Stimulated activated naive B cell treated with anti-CD40 and anti-IgM and Interleukin-4, amounts not matched to agents 10 μg/mL and 1 μg/mL and 100 μg/mL, for 72 hours (primary cell): ENCODE results near the gene ST3GAL3.

Experiments
- ATAC-seq, 2 donors: fragments of 150-1000 bp; cut with Tn5 transposase; replicated peaks; 2 replicates each; pipeline ENCODE4 v1.10.0; 2021; ENCODE audit warnings: moderate library complexity in 1 of 2
- DNase-seq: peaks from one replicate; pipeline ENCODE4 v3.0.0; 2021
- H3K27ac Mint-ChIP-seq: one replicate; pipeline ENCODE4 v1.8.0; 2022; ENCODE audit warnings: mild to moderate bottlenecking, mixed read lengths
- H3K27me3 Mint-ChIP-seq, 2 donors: one replicate each; pipeline ENCODE4 v1.8.0; 2022; ENCODE audit warnings: mixed read lengths in 2 of 2
- H3K36me3 Mint-ChIP-seq, 2 donors: one replicate each; pipeline ENCODE4 v1.8.0; 2022; ENCODE audit warnings: mixed read lengths in 2 of 2, mild to moderate bottlenecking in 1 of 2
- H3K4me1 Mint-ChIP-seq, 2 donors: one replicate each; pipeline ENCODE4 v1.8.0; 2022; ENCODE audit warnings: mixed read lengths in 2 of 2, mild to moderate bottlenecking in 1 of 2
- H3K4me3 Mint-ChIP-seq, 2 donors: one replicate each; pipeline ENCODE4 v1.8.0; 2022; ENCODE audit warnings: mild to moderate bottlenecking in 2 of 2, mixed read lengths in 2 of 2, moderate library complexity in 1 of 2
- H3K9me3 Mint-ChIP-seq, 2 donors: one replicate each; pipeline ENCODE4 v1.8.0; 2022; ENCODE audit warnings: mixed read lengths in 2 of 2, mild to moderate bottlenecking in 1 of 2

ST3GAL3 gene

GRCh38 chr1:43707190-43708001, at the start of gene ST3GAL3:
TSS of gene ST3GAL3 (plus strand) at chr1:43707536. CDS start at chr1:43736263, 28,727 bp downstream.
- peaks cover 33 to 55% of the 10 kb centered on the region in 2 donors for H3K36me3 Mint-ChIP-seq
- H3K9me3 Mint-ChIP-seq = no peaks in the 10 kb centered on the region
- no peaks in the 10 kb centered on the region for H3K27me3 Mint-ChIP-seq
- ATAC-seq (peak; percentile 95 to 96), DNase-seq (peak; percentile 90)
- H3K4me1 Mint-ChIP-seq = peaks cover 27 to 30% of the 10 kb centered on the region in 2 donors
- H3K27ac Mint-ChIP-seq = peak within 1 kb of the TSS; percentile 93
- H3K4me3 Mint-ChIP-seq = peak within 1 kb of the TSS; percentile 91 to 92

- no peak for ATAC-seq
- H3K9me3 Mint-ChIP-seq = no peaks in the 10 kb centered on the region
- peaks cover 16 to 28% of the 10 kb centered on the region in 2 donors for H3K4me1 Mint-ChIP-seq
- peak overlapping the region; percentile 21 for H3K27ac Mint-ChIP-seq
- DNase-seq = no peak
- no peak overlapping the region for H3K4me3 Mint-ChIP-seq
- peaks cover 39 to 46% of the 10 kb centered on the region in 2 donors for H3K36me3 Mint-ChIP-seq
- H3K27me3 Mint-ChIP-seq = no peaks in the 10 kb centered on the region
These were observed 47.8 kb upstream of the ST3GAL3 start for GRCh38 chr1:43659212-43660166.

GRCh38 chr1:43660355-43660754, 47.0 kb upstream of the ST3GAL3 start:
- no peaks in the 10 kb centered on the region for H3K27me3 Mint-ChIP-seq
- peaks cover 43 to 49% of the 10 kb centered on the region in 2 donors for H3K36me3 Mint-ChIP-seq
- ATAC-seq (no peak), DNase-seq (no peak)
- H3K4me1 Mint-ChIP-seq = peaks cover 16 to 31% of the 10 kb centered on the region in 2 donors
- no peak overlapping the region for H3K27ac Mint-ChIP-seq
- H3K4me3 Mint-ChIP-seq = no peak overlapping the region
- H3K9me3 Mint-ChIP-seq = no peaks in the 10 kb centered on the region

GRCh38 chr1:43664369-43664768, 43.0 kb upstream of the ST3GAL3 start:
- Mint-ChIP-seq H3K27me3 (no peaks in the 10 kb centered on the region), H3K4me1 (peaks cover 13 to 20% of the 10 kb centered on the region in 2 donors), H3K4me3 (no peak overlapping the region), H3K36me3 (peaks cover 53 to 70% of the 10 kb centered on the region in 2 donors), H3K27ac (peak overlapping the region; percentile 76), H3K9me3 (no peaks in the 10 kb centered on the region)
- ATAC-seq (no peak), DNase-seq (no peak)

- Mint-ChIP-seq H3K4me1 (peaks cover 11 to 18% of the 10 kb centered on the region in 2 donors), H3K36me3 (peaks cover 56 to 71% of the 10 kb centered on the region in 2 donors), H3K9me3 (no peaks in the 10 kb centered on the region), H3K4me3 (no peak overlapping the region), H3K27ac (no peak overlapping the region), H3K27me3 (no peaks in the 10 kb centered on the region)
- ATAC-seq (no peak), DNase-seq (no peak)
These were observed 40.7 kb upstream of the ST3GAL3 start for GRCh38 chr1:43666608-43667007.

- Mint-ChIP-seq H3K27me3 (no peaks in the 10 kb centered on the region), H3K9me3 (no peaks in the 10 kb centered on the region), H3K4me3 (no peak overlapping the region), H3K4me1 (peaks cover 12 to 24% of the 10 kb centered on the region in 2 donors), H3K27ac (peak overlapping the region; percentile 72), H3K36me3 (peaks cover 61 to 73% of the 10 kb centered on the region in 2 donors)
- DNase-seq (no peak), ATAC-seq (no peak)
These were observed 38.4 kb upstream of the ST3GAL3 start for GRCh38 chr1:43668956-43669355.

- H3K4me3 Mint-ChIP-seq = no peak overlapping the region
- peaks cover 6 to 14% of the 10 kb centered on the region in 2 donors for H3K4me1 Mint-ChIP-seq
- no peak for ATAC-seq
- no peak for DNase-seq
- peaks cover 58 to 69% of the 10 kb centered on the region in 2 donors for H3K36me3 Mint-ChIP-seq
- no peak overlapping the region for H3K27ac Mint-ChIP-seq
- H3K27me3 Mint-ChIP-seq = no peaks in the 10 kb centered on the region
- no peaks in the 10 kb centered on the region for H3K9me3 Mint-ChIP-seq
These were observed 37.5 kb upstream of the ST3GAL3 start for GRCh38 chr1:43669878-43670277.

- no peak for DNase-seq
These were observed 36.1 kb upstream of the ST3GAL3 start for GRCh38 chr1:43671193-43671592.

GRCh38 chr1:43671626-43672330, 35.6 kb upstream of the ST3GAL3 start:
- Mint-ChIP-seq H3K36me3 (peaks cover 66% of the 10 kb centered on the region in 2 donors), H3K9me3 (no peaks in the 10 kb centered on the region), H3K4me1 (peaks cover 6 to 14% of the 10 kb centered on the region in 2 donors), H3K27ac (no peak overlapping the region), H3K27me3 (no peaks in the 10 kb centered on the region), H3K4me3 (no peak overlapping the region)
- ATAC-seq = no peak
- no peak for DNase-seq

More at GRCh38 chr1:43671193-43671592, 36.1 kb upstream of the ST3GAL3 start:
- Mint-ChIP-seq H3K27ac (no peak overlapping the region), H3K4me1 (peaks cover 6 to 13% of the 10 kb centered on the region in 2 donors), H3K9me3 (no peaks in the 10 kb centered on the region), H3K4me3 (no peak overlapping the region), H3K27me3 (no peaks in the 10 kb centered on the region), H3K36me3 (peaks cover 66 to 67% of the 10 kb centered on the region in 2 donors)
- no peak for ATAC-seq

GRCh38 chr1:43673261-43673660, 34.1 kb upstream of the ST3GAL3 start:
- H3K36me3 Mint-ChIP-seq = peaks cover 60 to 69% of the 10 kb centered on the region in 2 donors
- no peaks in the 10 kb centered on the region for H3K9me3 Mint-ChIP-seq
- H3K27me3 Mint-ChIP-seq = no peaks in the 10 kb centered on the region
- ATAC-seq (no peak), DNase-seq (no peak)
- no peak overlapping the region for H3K27ac Mint-ChIP-seq
- peaks cover 10 to 29% of the 10 kb centered on the region in 2 donors for H3K4me1 Mint-ChIP-seq
- H3K4me3 Mint-ChIP-seq = no peak overlapping the region

- DNase-seq = no peak
- Mint-ChIP-seq H3K9me3 (no peaks in the 10 kb centered on the region), H3K27me3 (no peaks in the 10 kb centered on the region), H3K27ac (no peak overlapping the region), H3K4me3 (no peak overlapping the region), H3K4me1 (peaks cover 10 to 25% of the 10 kb centered on the region in 2 donors), H3K36me3 (peaks cover 29 to 40% of the 10 kb centered on the region in 2 donors)
- peak; percentile 93 for ATAC-seq
These were observed 28.4 kb upstream of the ST3GAL3 start for GRCh38 chr1:43678940-43679339.

- ATAC-seq (no peak), DNase-seq (no peak)
- peaks cover 37 to 44% of the 10 kb centered on the region in 2 donors for H3K36me3 Mint-ChIP-seq
- H3K4me1 Mint-ChIP-seq = peaks cover 3 to 7% of the 10 kb centered on the region in 2 donors
- no peak overlapping the region for H3K4me3 Mint-ChIP-seq
- no peaks in the 10 kb centered on the region for H3K9me3 Mint-ChIP-seq
- H3K27me3 Mint-ChIP-seq = no peaks in the 10 kb centered on the region
- H3K27ac Mint-ChIP-seq = no peak overlapping the region
These were observed 23.8 kb upstream of the ST3GAL3 start for GRCh38 chr1:43683560-43683959.

- peaks cover 55 to 64% of the 10 kb centered on the region in 2 donors for H3K36me3 Mint-ChIP-seq
- no peak overlapping the region for H3K27ac Mint-ChIP-seq
- H3K27me3 Mint-ChIP-seq = no peaks in the 10 kb centered on the region
- H3K4me3 Mint-ChIP-seq = no peak overlapping the region
- ATAC-seq (no peak), DNase-seq (no peak)
- no peaks in the 10 kb centered on the region for H3K9me3 Mint-ChIP-seq
- H3K4me1 Mint-ChIP-seq = no peaks in the 10 kb centered on the region
These were observed 20.5 kb upstream of the ST3GAL3 start for GRCh38 chr1:43686801-43687200.
